ENCODE results near the gene USP15.

USP15 gene

DNA sequence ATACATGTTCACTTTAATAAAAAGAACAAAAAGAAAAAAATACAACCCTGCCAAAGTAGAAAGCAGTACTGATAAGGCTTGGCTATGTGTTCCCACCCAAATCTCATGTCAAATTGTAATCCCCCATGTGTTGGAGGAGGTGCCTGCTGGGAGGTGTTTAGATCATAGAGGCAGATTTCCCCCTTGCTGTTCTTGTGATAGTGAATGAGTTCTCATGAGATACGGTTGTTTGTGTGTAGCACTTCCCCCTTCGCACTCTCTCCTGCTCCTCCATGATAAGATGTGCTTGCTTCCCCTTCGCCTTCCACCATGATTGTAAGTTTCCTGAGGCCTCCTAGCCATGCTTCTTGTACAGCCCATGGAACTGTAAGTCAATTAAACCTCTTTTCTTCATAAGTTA, 59.9 kb downstream of the USP15 start:
- DNase-seq (ENCODE audit: low spot score), result no peak
- in situ Hi-C loops (cut with MboI; ENCODE audit: low sequenced_read_pairs, unreplicated experiment), result no loop called here
- TF ChIP-seq, protein P1, sequence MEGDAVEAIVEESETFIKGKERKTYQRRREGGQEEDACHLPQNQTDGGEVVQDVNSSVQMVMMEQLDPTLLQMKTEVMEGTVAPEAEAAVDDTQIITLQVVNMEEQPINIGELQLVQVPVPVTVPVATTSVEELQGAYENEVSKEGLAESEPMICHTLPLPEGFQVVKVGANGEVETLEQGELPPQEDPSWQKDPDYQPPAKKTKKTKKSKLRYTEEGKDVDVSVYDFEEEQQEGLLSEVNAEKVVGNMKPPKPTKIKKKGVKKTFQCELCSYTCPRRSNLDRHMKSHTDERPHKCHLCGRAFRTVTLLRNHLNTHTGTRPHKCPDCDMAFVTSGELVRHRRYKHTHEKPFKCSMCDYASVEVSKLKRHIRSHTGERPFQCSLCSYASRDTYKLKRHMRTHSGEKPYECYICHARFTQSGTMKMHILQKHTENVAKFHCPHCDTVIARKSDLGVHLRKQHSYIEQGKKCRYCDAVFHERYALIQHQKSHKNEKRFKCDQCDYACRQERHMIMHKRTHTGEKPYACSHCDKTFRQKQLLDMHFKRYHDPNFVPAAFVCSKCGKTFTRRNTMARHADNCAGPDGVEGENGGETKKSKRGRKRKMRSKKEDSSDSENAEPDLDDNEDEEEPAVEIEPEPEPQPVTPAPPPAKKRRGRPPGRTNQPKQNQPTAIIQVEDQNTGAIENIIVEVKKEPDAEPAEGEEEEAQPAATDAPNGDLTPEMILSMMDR (IDR thresholded peaks at IDR 0.05; ENCODE audit: borderline replicate concordance, control extremely low read depth, extremely low read depth, insufficient read depth, missing control alignments), result no peak

DNA sequence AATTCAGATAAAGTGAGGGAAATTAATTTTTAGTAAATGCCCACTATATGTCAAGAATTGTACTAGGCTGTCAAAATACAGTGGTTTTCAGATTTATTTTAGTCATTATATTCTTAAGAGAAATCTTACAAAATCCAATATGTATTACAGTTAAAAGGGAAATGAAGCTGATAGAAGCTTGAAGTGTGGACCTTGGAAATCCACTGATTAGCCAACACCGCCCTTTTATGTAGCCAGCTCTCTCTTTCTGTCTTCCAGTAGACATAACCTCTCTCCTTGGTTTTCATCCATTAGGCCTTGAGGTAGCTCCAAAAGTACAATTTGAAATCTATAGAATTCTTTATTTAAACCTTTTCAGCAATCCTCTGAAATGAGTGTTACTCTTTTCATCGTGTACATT, 63.2 kb downstream of the USP15 start:
- TF ChIP-seq, protein P1 (IDR thresholded peaks at IDR 0.05; ENCODE audit: borderline replicate concordance, control extremely low read depth, extremely low read depth, insufficient read depth, missing control alignments), result no peak
- in situ Hi-C loops (cut with MboI; ENCODE audit: low sequenced_read_pairs, unreplicated experiment), result no loop called here

DNA sequence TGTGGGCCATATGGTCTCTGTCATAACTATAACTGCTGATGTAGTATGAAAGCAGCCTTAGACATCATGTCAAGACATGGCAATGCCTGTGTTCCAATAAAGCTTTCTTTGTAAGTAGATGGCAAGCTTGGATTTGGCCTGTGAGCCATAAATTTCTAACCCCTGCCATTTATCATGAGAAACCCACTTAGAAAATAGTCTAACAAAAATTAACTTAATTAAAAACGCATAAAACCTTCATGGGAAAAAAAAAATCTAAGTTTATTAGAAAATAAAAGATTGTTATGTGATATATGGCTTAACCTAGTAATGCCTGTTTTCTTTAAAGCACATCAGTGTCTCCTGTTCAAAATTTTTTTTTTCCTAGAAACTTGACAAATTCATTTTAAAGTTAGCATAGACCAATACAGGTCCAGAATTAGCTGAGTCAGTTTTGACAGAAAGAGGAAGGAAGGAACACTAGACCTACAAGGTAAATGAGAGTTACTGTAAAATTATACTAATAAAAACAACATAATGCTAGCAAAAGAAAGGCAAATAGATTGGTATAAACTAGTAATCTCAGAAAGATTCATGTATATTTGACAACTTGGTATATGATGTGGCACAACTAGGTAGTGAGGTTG, 68.2 kb downstream of the USP15 start:
- in situ Hi-C loops (cut with MboI; ENCODE audit: low sequenced_read_pairs, unreplicated experiment), result no loop called here
- TF ChIP-seq, protein P1 (IDR thresholded peaks at IDR 0.05; ENCODE audit: borderline replicate concordance, control extremely low read depth, extremely low read depth, insufficient read depth, missing control alignments), result no peak
- no peak for DNase-seq (ENCODE audit: low spot score)

More for the DNA sequence above, 63.2 kb downstream of the USP15 start:
- DNase-seq (ENCODE audit: low spot score), result no peak

DNA sequence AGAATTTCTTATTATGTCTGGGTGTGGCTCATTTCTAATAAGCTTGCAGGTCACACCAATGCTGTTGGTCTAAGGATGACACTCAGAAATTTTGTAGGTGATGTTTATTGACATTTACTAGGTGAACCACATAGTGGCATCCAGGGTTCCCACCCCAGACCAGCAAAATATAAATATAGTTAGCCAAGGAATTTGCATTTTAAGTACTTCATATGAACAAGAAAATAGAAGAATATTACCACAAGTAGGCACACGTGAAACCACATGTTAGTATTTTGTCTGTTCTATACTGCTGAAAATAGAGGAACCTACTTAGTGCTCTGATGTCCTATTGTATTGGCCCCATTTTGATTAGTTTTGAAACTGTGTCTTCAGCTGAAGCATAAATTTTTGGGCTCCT, 71.1 kb downstream of the USP15 start:
- in situ Hi-C loops (cut with MboI; ENCODE audit: low sequenced_read_pairs, unreplicated experiment), result no loop called here
- DNase-seq (ENCODE audit: low spot score), result no peak
- TF ChIP-seq, protein P1 (IDR thresholded peaks at IDR 0.05; ENCODE audit: borderline replicate concordance, control extremely low read depth, extremely low read depth, insufficient read depth, missing control alignments), result no peak

DNA sequence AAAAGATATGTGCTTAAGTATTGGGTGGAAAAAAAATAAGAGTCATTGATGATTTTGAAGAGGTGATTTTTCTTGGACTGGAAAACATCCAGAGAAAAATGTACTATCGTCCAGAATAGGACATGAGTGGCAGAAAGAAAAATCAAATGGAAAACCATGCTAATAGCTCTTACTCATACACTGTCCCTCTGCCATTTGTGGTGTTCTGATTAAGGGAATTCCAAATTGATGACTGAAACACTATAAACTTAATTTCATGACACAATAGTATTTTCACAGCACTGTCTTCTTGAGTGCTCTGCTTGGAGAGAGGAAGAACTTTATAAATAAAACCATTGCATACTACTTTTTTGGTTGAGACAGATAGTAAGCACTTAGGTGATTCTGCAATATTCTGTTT, 72.4 kb downstream of the USP15 start:
- DNase-seq (ENCODE audit: low spot score), result no peak
- in situ Hi-C loops (cut with MboI; ENCODE audit: low sequenced_read_pairs, unreplicated experiment), result no loop called here
- TF ChIP-seq, protein P1 (IDR thresholded peaks at IDR 0.05; ENCODE audit: borderline replicate concordance, control extremely low read depth, extremely low read depth, insufficient read depth, missing control alignments), result no peak

DNA sequence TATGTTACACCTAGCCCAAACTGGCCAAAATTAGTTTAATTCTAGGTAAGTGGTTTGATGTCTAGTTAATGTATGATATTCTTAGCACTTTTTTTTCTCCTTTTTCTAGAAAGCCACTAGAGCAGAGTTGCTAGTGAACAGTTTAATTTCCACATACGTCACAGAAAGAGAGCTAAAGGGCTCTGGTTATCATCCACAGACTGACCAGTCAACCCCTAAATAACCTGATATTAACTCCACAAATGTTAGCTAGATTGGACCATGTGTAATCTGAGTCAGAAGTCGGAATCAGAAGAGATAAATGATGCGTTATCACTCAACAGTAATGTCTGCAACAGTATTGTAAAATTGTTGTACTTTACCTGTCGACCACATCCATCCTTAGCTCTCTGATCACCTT, 74.9 kb downstream of the USP15 start:
- DNase-seq (ENCODE audit: low spot score), result no peak
- TF ChIP-seq, protein P1 (IDR thresholded peaks at IDR 0.05; ENCODE audit: borderline replicate concordance, control extremely low read depth, extremely low read depth, insufficient read depth, missing control alignments), result no peak
- in situ Hi-C loops (cut with MboI; ENCODE audit: low sequenced_read_pairs, unreplicated experiment), result no loop called here

Data from GM13976 (cell line).